Epithelial cell of proximal tubule (primary cell): ENCODE data around the gene SLC17A8. TPM values are rescaled to one million over a fixed set of nuclear protein-coding genes. Genes with fewer than 3 reads are reported as not detected.

Experiments
- DNase-seq: peaks from one replicate; pipeline ENCODE4 v3.0.0-alpha.2; 2011; ENCODE audit warnings: low read depth
- H3K4me3 ChIP-seq: 2 replicates; pipeline ENCODE4 v1.5.1; 2011; ENCODE audit warnings: low read depth, mild to moderate bottlenecking, low read length
- total RNA-seq: library from RNA; depleted of rRNA; stranded (reverse); fragments of >200 nt; gene quantifications from 2 replicates; pipeline ENCODE4 v1.2.3, GENCODE V29; 2015
- TF ChIP-seq, protein P1 (sequence below): conservative IDR thresholded peaks from 2 replicates; pipeline ENCODE4 v1.5.1; 2012; ENCODE audit warnings: low read depth, mild to moderate bottlenecking, low read length

The SLC17A8 gene
- total RNA-seq, 1 donor from 2014 or later = not detected

DNA sequence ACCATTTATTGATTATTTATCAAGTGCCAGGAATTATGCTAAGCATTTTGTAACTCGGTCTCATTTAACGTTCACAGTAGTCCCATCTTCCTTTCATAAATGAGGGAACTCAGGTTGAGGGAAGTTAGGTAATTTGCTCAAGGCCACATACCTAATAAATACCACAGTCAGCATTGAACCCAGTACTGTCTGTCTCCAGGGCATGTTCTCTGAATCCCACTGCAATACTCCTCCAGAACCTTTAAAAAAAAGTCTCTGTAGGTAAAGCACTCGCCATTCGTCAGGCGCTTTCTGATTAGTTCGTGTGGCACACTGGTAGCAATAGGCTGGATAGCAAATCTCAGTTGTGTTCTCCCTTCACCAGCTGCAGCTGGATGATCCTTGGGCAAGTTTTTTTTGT lies 14.3 kb downstream of the SLC17A8 start:
- TF ChIP-seq, protein P1, sequence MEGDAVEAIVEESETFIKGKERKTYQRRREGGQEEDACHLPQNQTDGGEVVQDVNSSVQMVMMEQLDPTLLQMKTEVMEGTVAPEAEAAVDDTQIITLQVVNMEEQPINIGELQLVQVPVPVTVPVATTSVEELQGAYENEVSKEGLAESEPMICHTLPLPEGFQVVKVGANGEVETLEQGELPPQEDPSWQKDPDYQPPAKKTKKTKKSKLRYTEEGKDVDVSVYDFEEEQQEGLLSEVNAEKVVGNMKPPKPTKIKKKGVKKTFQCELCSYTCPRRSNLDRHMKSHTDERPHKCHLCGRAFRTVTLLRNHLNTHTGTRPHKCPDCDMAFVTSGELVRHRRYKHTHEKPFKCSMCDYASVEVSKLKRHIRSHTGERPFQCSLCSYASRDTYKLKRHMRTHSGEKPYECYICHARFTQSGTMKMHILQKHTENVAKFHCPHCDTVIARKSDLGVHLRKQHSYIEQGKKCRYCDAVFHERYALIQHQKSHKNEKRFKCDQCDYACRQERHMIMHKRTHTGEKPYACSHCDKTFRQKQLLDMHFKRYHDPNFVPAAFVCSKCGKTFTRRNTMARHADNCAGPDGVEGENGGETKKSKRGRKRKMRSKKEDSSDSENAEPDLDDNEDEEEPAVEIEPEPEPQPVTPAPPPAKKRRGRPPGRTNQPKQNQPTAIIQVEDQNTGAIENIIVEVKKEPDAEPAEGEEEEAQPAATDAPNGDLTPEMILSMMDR = no peak
- DNase-seq = no peak
- no peak overlapping the region for H3K4me3 ChIP-seq

DNA sequence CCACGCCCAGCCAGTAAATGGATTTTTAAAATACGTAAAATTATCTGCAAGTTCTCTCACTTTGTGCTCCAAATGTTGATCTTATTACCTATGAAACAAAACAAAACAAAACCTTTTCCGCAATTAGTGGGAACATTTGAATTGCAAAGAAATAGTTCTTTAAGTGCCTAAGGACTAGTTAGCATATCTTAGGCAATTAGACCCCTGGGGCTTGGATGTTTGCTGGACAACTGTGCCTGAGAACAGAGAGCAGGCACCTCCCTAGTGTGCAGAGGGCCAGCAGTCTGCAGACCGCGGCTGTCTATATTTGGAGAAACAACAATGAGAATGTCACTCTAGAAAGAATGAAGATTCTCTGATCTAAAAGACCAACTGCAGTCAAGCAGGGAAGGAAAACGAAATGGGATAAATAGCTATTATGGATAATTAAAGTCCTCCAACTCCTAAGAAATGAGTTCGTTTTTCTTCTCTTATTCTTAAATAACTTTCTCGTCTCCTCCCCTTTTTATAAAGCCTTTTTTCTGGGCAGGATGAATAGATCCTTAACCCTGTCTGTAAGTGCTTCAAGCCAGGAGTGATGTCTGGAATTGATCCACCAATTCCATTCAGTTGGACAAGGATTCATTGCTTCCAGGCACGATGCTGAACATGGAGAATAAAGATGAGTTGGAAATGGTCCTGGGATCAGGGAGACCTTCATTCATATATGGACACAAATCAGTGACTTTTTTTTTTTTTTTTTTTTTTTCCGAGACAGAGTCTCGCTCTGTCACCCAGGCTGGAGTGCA lies 16.2 kb downstream of the SLC17A8 start:
- no peak overlapping the region for H3K4me3 ChIP-seq
- no peak for DNase-seq
- TF ChIP-seq, protein P1 = no peak

DNA sequence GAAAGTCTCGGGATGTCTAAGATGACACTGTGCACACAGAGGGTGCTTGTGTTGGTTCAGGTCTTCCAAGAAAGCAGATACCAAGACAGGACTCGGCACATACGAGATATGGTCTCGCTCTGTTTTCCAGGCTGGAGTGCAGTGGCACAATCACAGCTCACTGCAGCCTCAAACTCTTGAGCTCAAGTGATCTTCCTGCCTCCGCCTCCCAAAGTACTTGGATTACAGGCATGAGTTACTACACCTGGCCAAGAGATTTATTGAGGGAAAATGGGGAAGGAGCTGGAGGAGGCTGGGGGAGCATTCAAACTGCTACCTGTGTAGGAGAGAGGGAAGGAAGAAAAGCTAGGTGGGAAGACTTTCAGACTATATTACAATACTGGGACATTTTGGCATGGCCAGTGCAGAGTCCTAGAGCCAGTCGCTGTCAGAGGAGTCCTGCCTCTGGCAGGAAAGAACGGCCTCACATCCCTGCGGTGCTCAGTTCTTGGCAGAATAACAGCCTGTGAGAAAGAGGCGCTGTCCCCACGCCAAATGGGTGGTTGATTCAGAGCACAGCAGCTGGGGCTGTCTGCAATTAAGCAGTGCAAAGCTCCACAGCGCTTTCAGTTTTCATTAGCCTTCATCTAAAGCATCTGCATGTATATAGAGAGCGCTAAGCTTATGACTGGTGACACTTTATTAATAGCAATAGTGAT lies 18.3 kb downstream of the SLC17A8 start:
- TF ChIP-seq, protein P1 = no peak
- H3K4me3 ChIP-seq = no peak overlapping the region
- DNase-seq = no peak

DNA sequence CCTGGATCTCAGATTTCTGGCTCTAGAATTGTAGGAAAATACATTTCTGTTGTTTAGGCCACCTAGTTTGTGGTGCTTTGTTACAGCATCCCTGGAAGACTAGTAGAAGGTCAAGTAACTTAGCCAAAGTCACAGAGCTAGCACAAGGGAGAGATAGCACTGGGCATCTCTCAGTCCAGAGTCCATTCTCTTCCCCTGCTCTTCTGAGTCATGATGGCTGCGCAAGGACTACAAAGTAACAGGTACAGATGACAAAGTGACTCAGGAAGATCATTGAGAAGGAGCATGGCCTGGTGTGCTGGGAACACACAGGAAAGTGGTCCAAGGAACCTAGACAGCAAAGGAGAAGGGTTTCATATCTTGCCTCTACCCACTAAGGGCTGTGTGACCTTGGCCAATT lies 19.3 kb downstream of the SLC17A8 start:
- TF ChIP-seq, protein P1 = no peak
- no peak for DNase-seq
- no peak overlapping the region for H3K4me3 ChIP-seq

DNA sequence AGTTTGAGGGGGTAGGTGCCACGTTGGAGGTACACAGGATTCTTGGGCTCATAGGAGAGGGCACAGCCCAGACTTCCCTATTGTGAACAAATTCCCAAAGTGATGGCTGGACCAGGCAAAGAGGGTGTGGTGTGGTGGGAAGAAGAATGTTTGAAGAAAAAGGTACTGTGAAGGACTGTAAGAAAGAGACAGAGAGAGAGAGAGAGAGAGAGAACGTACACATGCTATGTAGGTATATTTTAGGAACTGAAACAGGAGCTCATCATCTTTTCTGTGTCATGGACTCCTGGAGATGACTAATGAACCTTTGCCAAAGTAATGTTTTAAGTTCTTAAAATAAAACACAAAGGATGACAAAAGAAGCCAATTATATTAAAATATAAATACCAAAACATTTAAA lies 24.5 kb downstream of the SLC17A8 start:
- DNase-seq = no peak
- no peak overlapping the region for H3K4me3 ChIP-seq
- TF ChIP-seq, protein P1 = no peak

DNA sequence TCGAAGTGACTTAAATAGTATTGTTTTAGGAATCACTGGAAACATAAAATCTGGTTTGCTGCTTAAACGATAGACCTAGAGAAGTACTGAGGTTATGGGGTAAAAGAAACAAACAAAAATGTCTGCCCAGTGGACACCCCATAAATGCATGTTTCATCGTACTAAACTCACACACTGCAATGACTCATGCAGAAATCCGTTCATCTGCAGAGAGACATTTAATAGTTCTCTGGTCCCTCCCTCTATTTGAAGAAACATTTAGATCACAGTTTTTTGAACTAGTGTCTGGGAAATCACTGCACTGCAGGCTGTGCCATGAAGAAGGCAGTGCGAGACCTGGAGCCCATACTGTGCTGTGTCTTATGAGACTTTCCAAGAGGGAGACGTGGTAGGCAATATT lies 25.5 kb downstream of the SLC17A8 start:
- TF ChIP-seq, protein P1 = no peak
- H3K4me3 ChIP-seq = no peak overlapping the region
- DNase-seq = no peak
